SK-N-SH (cell line): ENCODE results near the gene NAPG. TPM values are rescaled to one million over a fixed set of nuclear protein-coding genes. Genes with fewer than 3 reads are reported as not detected.

ENCODE experiments used
- CTCF ChIA-PET: fragments of 300-600, 350-600 bp; formaldehyde crosslinking; extraction: SDS; loops from one replicate; lab custom pipeline; 2021; lab: Yijun Ruan, JAX
- POLR2A ChIA-PET: fragments of 350-600 bp; sonication (Branson Sonifier 250); formaldehyde crosslinking; extraction: SDS; loops from one replicate; lab custom pipeline; 2020; ENCODE audit warnings: antibody characterized with exemption, inconsistent platforms; lab: Yijun Ruan, JAX
- DNase-seq: peaks from one replicate; pipeline ENCODE4 v3.0.0; 2012
- H2AFZ ChIP-seq: fragments of 200-600 bp; sonication (generic); 2 replicates; pipeline ENCODE4 v1.8.1; 2016; ENCODE audit warnings: antibody characterized with exemption, mild to moderate bottlenecking, low read depth
- H3F3A ChIP-seq: fragments of 200-600 bp; sonication (generic); replicated peaks from 2 replicates; pipeline ENCODE3; 2016; ENCODE audit warnings: antibody characterized with exemption, mild to moderate bottlenecking; ENCODE audit not compliant: insufficient read depth
- H3K27ac ChIP-seq, 2 experiments: fragments of 200-500 bp in 1 of 2; fragments of 200-600 bp in 1 of 2; sonication (Bioruptor generic) in 1 of 2; sonication (generic), shearing (Covaris generic) in 1 of 2; 2 replicates each; pipeline versions ENCODE4 v1.5.1 to v1.6.1; 2014 to 2016; ENCODE audit warnings: low read depth in 2 of 2, inconsistent platforms in 1 of 2, low read length in 1 of 2, mild to moderate bottlenecking in 1 of 2, mixed read lengths in 1 of 2
- H3K27me3 ChIP-seq: fragments of 200-600 bp; sonication (generic), shearing (Covaris generic); 2 replicates; pipeline ENCODE4 v1.6.1; 2016; ENCODE audit warnings: mixed run types; ENCODE audit not compliant: insufficient read depth
- H3K36me3 ChIP-seq, 2 experiments: fragments of 200-500 bp in 1 of 2; fragments of 200-600 bp in 1 of 2; sonication (Bioruptor generic) in 1 of 2; sonication (generic) in 1 of 2; replicated peaks in 1 of 2; 2 replicates each; pipeline versions ENCODE3 to v1.5.1; 2014 to 2016; ENCODE audit warnings: low read length in 1 of 2, mild to moderate bottlenecking in 1 of 2; ENCODE audit not compliant: insufficient read depth in 2 of 2, control insufficient read depth in 1 of 2
- H3K4me1 ChIP-seq, 2 experiments: fragments of 200-500 bp in 1 of 2; fragments of 200-600 bp in 1 of 2; sonication (Bioruptor generic) in 1 of 2; sonication (generic), shearing (Covaris generic) in 1 of 2; 2 replicates each; pipeline versions ENCODE4 v1.5.1 to v1.6.1; 2014 to 2016; ENCODE audit warnings: low read depth in 1 of 2, low read length in 1 of 2, mixed run types in 1 of 2; ENCODE audit not compliant: insufficient read depth in 2 of 2, control insufficient read depth in 1 of 2
- H3K4me2 ChIP-seq: fragments of 200-600 bp; sonication (generic), shearing (Covaris generic); 2 replicates; pipeline ENCODE4 v1.6.1; 2017; ENCODE audit warnings: mixed run types
- H3K4me3 ChIP-seq, 2 experiments: fragments of 200-500 bp in 1 of 2; fragments of 200-600 bp in 1 of 2; sonication (Bioruptor generic) in 1 of 2; sonication (generic), shearing (Covaris generic) in 1 of 2; 2 replicates each; pipeline versions ENCODE4 v1.5.1 to v1.8.1; 2014 to 2016; ENCODE audit warnings: low read depth in 2 of 2, inconsistent platforms in 1 of 2, low read length in 1 of 2, mild to moderate bottlenecking in 1 of 2, mixed read lengths in 1 of 2, moderate library complexity in 1 of 2
- H3K79me2 ChIP-seq: fragments of 200-600 bp; sonication (generic); 2 replicates; pipeline ENCODE4 v1.8.1; 2017; ENCODE audit warnings: mild to moderate bottlenecking; ENCODE audit not compliant: insufficient read depth
- H3K9ac ChIP-seq: fragments of 200-600 bp; sonication (generic); 2 replicates; pipeline ENCODE4 v1.6.1; 2017; ENCODE audit warnings: mixed run types
- H3K9me2 ChIP-seq: fragments of 200-600 bp; sonication (generic); 2 replicates; pipeline ENCODE4 v1.6.1; 2017; ENCODE audit warnings: mixed run types
- H3K9me3 ChIP-seq: fragments of 200-600 bp; sonication (generic); 2 replicates; pipeline ENCODE4 v1.6.1; 2017; ENCODE audit warnings: mixed run types, mild to moderate bottlenecking, moderate library complexity
- H4K20me1 ChIP-seq: fragments of 200-600 bp; sonication (generic); 2 replicates; pipeline ENCODE4 v1.6.1; 2017; ENCODE audit warnings: mild to moderate bottlenecking, mixed run types; ENCODE audit not compliant: insufficient read depth
- EP300 ChIP-seq, 2 experiments: IDR thresholded peaks; 2 replicates each; pipeline versions ENCODE4 v1.4.0 to v1.6.1; 2012; ENCODE audit warnings: borderline replicate concordance in 1 of 2, low read depth in 1 of 2, low read length in 1 of 2
- FOSL2 ChIP-seq: IDR thresholded peaks from 2 replicates; pipeline ENCODE4 v1.4.0; 2012; ENCODE audit warnings: low read depth, mild to moderate bottlenecking, moderate library complexity, borderline replicate concordance
- FOXJ3 ChIP-seq: sonication (generic); formaldehyde crosslinking; IDR thresholded peaks from 2 replicates; pipeline ENCODE4 v1.5.1; 2020; ENCODE audit warnings: mild to moderate bottlenecking, missing genetic modification reagents
- GATA2 ChIP-seq: sonication (generic); formaldehyde crosslinking; IDR thresholded peaks from 2 replicates; pipeline ENCODE4 v1.5.0; 2020; ENCODE audit warnings: mild to moderate bottlenecking, missing genetic modification reagents
- NRF1 ChIP-seq: IDR thresholded peaks from 2 replicates; pipeline ENCODE4 v1.6.1; 2012; ENCODE audit warnings: low read depth, mild to moderate bottlenecking, low read length
- POLR2AphosphoS5 ChIP-seq: IDR thresholded peaks from 2 replicates; pipeline ENCODE4 v1.6.1; 2012; ENCODE audit warnings: low read depth, low read length
- REST ChIP-seq: IDR thresholded peaks from 2 replicates; pipeline ENCODE4 v1.6.1; 2012; ENCODE audit warnings: mild to moderate bottlenecking, low read depth, low read length, moderate library complexity
- RXRA ChIP-seq: IDR thresholded peaks from 2 replicates; pipeline ENCODE4 v1.4.0; 2012; ENCODE audit warnings: low read depth, mild to moderate bottlenecking, borderline replicate concordance
- ZBTB33 ChIP-seq: IDR thresholded peaks from 2 replicates; pipeline ENCODE4 v1.4.0; 2012; ENCODE audit warnings: low read depth, borderline replicate concordance
- WGBS: methylation state at CpG from one replicate; pipeline ENCODE4 v1.1.6; 2017; ENCODE audit warnings: low lambda C conversion rate; 5-methylcytosine and 5-hydroxymethylcytosine counted together
- polyA plus RNA-seq, 3 experiments: library from polyadenylated mRNA; depleted of rRNA; stranded (reverse); fragments of >200 nt; gene quantifications; 2 replicates each; pipeline ENCODE4 v1.2.3, GENCODE V29; 2012

The NAPG gene
- polyA plus RNA-seq, 1 of the 3 experiments (the other 2 are of a cell fraction): 9.2 TPM

GRCh38 chr18:10559553-10560451 is 34.0 kb downstream of the NAPG start:
- Histone ChIP-seq H3F3A (no peaks in the 10 kb centered on the region), H3K9me2 (no peaks in the 10 kb centered on the region), H2AFZ (no peak overlapping the region), H3K9me3 (no peaks in the 10 kb centered on the region), H3K27ac (no peak overlapping the region), H3K4me2 (no peak overlapping the region), H3K27me3 (no peaks in the 10 kb centered on the region), H3K4me1 (peaks cover 0 to 5% of the 10 kb centered on the region in 2 experiments; a peak in 1 of 4 replicates), H3K36me3 (peaks cover 16 to 25% of the 10 kb centered on the region in 2 experiments), H3K4me3 (no peak overlapping the region; a peak in 1 of 4 replicates), H3K9ac (no peak overlapping the region), H4K20me1 (no peaks in the 10 kb centered on the region), H3K79me2 (no peaks in the 10 kb centered on the region)
- 58% methylated on average over 15 of the region's 17 CpGs for WGBS
- CTCF ChIA-PET: interaction anchor here (0.6 to 4.2 kb wide), 33 partner anchors 8 to 994 kb away, joined by 3 to 46 read pairs (median 4); no protein-coding TSS in a partner anchor
- POLR2A ChIA-PET: no interaction called here
- TF ChIP-seq RXRA: no peak
- TF ChIP-seq FOSL2: no peak
- no peak for TF ChIP-seq NRF1
- no peak for TF ChIP-seq ZBTB33
- TF ChIP-seq EP300 (IDR thresholded peaks at IDR 0.05; ENCODE audit: borderline replicate concordance in 1 of 2, low read depth in 1 of 2, low read length in 1 of 2): no peak
- TF ChIP-seq POLR2AphosphoS5: no peak
- TF ChIP-seq FOXJ3 (CRISPR knock-in tag): no peak
- TF ChIP-seq GATA2: no peak
- no peak for TF ChIP-seq REST
- peak; percentile 47 for DNase-seq
